ENCODE data around the gene MYLK. TPM values are rescaled to one million over a fixed set of nuclear protein-coding genes. Genes with fewer than 3 reads are reported as not detected.

Gene MYLK
- total and polyA plus RNA-seq, 10 of the 15 experiments (the other 5 are each of a cell fraction or from before 2014, with no cell fraction given): 0.04 to 1.6 (median 0.42) TPM; not detected in 1

GRCh38 chr3:123799544-123800361 is 84.4 kb downstream of the MYLK start (continued):
- TF ChIP-seq CTCF (IDR thresholded peaks at IDR 0.05 in 2 of 3, conservative IDR thresholded peaks at IDR 0.05 in 1 of 3; ENCODE audit: control insufficient read depth in 2 of 3, extremely low read depth in 1 of 3, insufficient read depth in 1 of 3, low read depth in 3 of 3, low read length in 3 of 3) (no peak), NFYA (IDR thresholded peaks at IDR 0.05; ENCODE audit: borderline replicate concordance, low read depth, low read length) (no peak), POLR2A (IDR thresholded peaks at IDR 0.05; ENCODE audit: low read depth, low read length) (no peak), HDAC2 (IDR thresholded peaks at IDR 0.05) (no peak), HDGF (IDR thresholded peaks at IDR 0.05) (no peak), GATAD2B (conservative IDR thresholded peaks at IDR 0.05; ENCODE audit: low read depth) (no peak)

GRCh38 chr3:123798550-123798949 is 85.6 kb downstream of the MYLK start:
- no peaks in the 10 kb centered on the region for H3K36me3 ChIP-seq (ENCODE audit: control insufficient read depth in 2 of 2, insufficient read depth in 2 of 2, low read length in 1 of 2)
- H3K9me3 ChIP-seq (replicated peaks; ENCODE audit: control insufficient read depth, insufficient read depth, low read length): no peaks in the 10 kb centered on the region
- H4K20me1 ChIP-seq (ENCODE audit: control insufficient read depth, insufficient read depth): no peaks in the 10 kb centered on the region
- CTCF ChIA-PET: no interaction called here
- H3K4me1 ChIP-seq (ENCODE audit: control insufficient read depth, insufficient read depth, low read length): no peaks in the 10 kb centered on the region
- RAD21 ChIA-PET (ENCODE audit: unreplicated experiment): no interaction called here
- no peak for FAIRE-seq
- intact Hi-C loops (cut with micrococcal nuclease; ENCODE audit: unreplicated experiment): no loop called here
- no peak overlapping the region for H3K4me3 ChIP-seq
- no peak for DNase-seq (ENCODE audit: low read depth, low spot score)
- no peak overlapping the region for H2AFZ ChIP-seq (ENCODE audit: control insufficient read depth, low read depth, low read length)
- 7% methylated on average over 4 of the region's 4 CpGs for WGBS (ENCODE audit: insufficient coverage, insufficient replicate concordance, low lambda C conversion rate, missing lambda C conversion rate)
- SMC1A ChIA-PET (ENCODE audit: uncharacterized antibody, unreplicated experiment): no interaction called here
- no peak for ATAC-seq
- POLR2A ChIA-PET: no interaction called here
- BruUV-seq (replicated peaks): no TSS peak
- H3K79me2 ChIP-seq (ENCODE audit: control insufficient read depth, insufficient read depth, low read length): no peaks in the 10 kb centered on the region
- no peak overlapping the region for H3K27ac ChIP-seq (ENCODE audit: control insufficient read depth, insufficient read depth)
- in situ Hi-C loops (cut with MboI): no loop called here
- no peak overlapping the region for H3K4me2 ChIP-seq (ENCODE audit: control insufficient read depth, insufficient read depth)
- no peak overlapping the region for H3K9ac ChIP-seq (ENCODE audit: control insufficient read depth, insufficient read depth, low read length)
- H3K27me3 ChIP-seq (replicated peaks in 1 of 2; ENCODE audit: control insufficient read depth in 2 of 2, insufficient read depth in 2 of 2, low read length in 1 of 2): no peaks in the 10 kb centered on the region
- TF ChIP-seq ZBTB4 (CRISPR knock-in tag; IDR thresholded peaks at IDR 0.05) (no peak), ATF2 (IDR thresholded peaks at IDR 0.05; ENCODE audit: low read length) (no peak), BCLAF1 (IDR thresholded peaks at IDR 0.05) (no peak), PBX3 (IDR thresholded peaks at IDR 0.05; ENCODE audit: insufficient replicate concordance, low read depth, low read length) (no peak)
